Measurements from ENCODE around the gene SOX5. TPM values are rescaled to one million over a fixed set of nuclear protein-coding genes. Genes with fewer than 3 reads are reported as not detected.

SOX5 gene
- total and polyA plus RNA-seq, 12 donors: 0.17 to 4.3 (median 2.4) TPM

DNA sequence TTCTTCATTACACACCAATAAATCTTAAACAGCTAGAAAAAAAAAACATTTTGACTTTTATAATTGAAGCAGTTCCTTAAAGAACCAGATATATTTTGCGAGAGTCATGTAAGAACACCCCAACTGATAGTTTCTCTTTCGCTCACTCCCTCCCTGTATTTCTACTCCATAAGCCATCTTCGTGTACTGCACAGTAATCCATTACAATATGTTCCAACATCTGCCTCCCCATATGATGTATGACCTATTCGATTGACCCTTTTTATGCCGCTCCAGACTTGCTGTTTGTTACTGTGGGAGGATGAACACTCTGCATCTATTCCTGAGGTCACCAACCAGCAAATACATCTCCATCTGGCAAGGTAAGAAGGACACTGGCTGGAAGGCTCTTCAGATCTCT is 331.7 kb downstream of the SOX5 start:
- TF ChIP-seq CTCF (IDR thresholded peaks at IDR 0.05): no peak
- WGBS, 2 donors: 89% methylated on average over 5 of the region's 5 CpGs
- ATAC-seq (no peak), DNase-seq (no peak)
- H3K36me3 ChIP-seq: no peaks in the 10 kb centered on the region
- no peak overlapping the region for H3K27ac ChIP-seq
- H3K9me3 ChIP-seq: peaks cover 0 to 17% (median 0%) of the 10 kb centered on the region in 11 donors
- intact Hi-C loops (cut with DNase I): no loop called here
- H3K4me3 ChIP-seq: no peak overlapping the region
- no peaks in the 10 kb centered on the region for H3K4me1 ChIP-seq
- no peaks in the 10 kb centered on the region for H3K27me3 ChIP-seq

DNA sequence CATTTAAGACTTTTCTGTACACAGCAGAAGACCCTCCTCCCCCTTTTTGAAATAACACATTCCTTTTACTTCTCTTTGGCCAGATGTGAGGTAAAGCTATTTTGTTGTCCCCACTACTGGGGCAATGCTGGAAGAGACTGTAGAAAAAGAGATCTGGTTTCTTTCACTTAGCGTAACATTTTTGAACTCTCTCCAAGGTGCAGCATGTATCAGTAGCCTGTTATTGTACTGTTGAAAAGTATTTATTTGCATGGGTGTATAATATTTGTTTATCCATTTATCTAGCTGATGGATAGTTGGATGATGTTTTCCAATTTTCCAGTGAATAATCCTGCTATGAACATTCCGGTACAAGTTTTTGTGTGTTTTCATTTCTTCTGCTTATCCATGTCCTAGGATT is 335.2 kb downstream of the SOX5 start:
- H3K4me1 ChIP-seq: no peaks in the 10 kb centered on the region
- intact Hi-C loops (cut with DNase I): no loop called here
- 59 to 64% methylated on average over 2 of the region's 2 CpGs for WGBS, 2 donors
- TF ChIP-seq CTCF (IDR thresholded peaks at IDR 0.05): no peak
- H3K9me3 ChIP-seq: peaks cover 0 to 17% (median 0%) of the 10 kb centered on the region in 11 donors
- no peak for DNase-seq
- no peak overlapping the region for H3K4me3 ChIP-seq
- ATAC-seq: no peak
- H3K27me3 ChIP-seq: no peaks in the 10 kb centered on the region
- no peak overlapping the region for H3K27ac ChIP-seq
- no peaks in the 10 kb centered on the region for H3K36me3 ChIP-seq

- WGBS, 2 donors: 20 to 30% methylated on average over 4 of the region's 4 CpGs
- Histone ChIP-seq H3K27me3 (no peaks in the 10 kb centered on the region), H3K27ac (no peak overlapping the region), H3K9me3 (peaks cover 0 to 16% (median 0%) of the 10 kb centered on the region in 11 donors), H3K4me1 (no peaks in the 10 kb centered on the region), H3K36me3 (no peaks in the 10 kb centered on the region), H3K4me3 (no peak overlapping the region)
- DNase-seq: no peak
- no peak for TF ChIP-seq CTCF (IDR thresholded peaks at IDR 0.05)
- intact Hi-C loops (cut with DNase I): no loop called here
- ATAC-seq: no peak
These were observed 338.1 kb downstream of the SOX5 start for GRCh38 chr12:23611320-23611719.

DNA sequence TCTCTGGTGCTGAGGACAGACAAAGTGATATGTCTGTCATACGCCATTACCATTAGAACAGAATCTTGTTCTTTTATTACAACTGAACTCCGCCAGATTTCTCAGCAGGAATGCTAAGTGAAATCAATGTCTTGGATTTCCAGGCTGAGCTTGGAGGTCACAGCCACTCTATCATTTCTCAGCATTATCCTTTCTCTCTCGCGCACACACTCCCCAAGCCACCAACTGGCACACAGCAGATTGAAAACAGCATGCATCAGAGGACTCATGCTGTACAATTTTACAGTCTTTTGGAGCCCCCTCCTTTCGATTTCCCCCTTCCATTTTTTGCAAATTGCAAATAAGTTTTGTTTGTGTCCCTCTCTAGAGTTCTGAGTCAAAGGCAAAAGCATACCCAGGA is 348.6 kb downstream of the SOX5 start:
- no peak for DNase-seq
- no peak for TF ChIP-seq CTCF (IDR thresholded peaks at IDR 0.05)
- WGBS, 2 donors: 91 to 93% methylated on average over 5 of the region's 5 CpGs
- Histone ChIP-seq H3K27ac (no peak overlapping the region), H3K36me3 (peaks cover 0 to 8% (median 0%) of the 10 kb centered on the region in 9 donors), H3K4me1 (no peaks in the 10 kb centered on the region), H3K4me3 (no peak overlapping the region), H3K9me3 (peaks cover 0 to 48% (median 11%) of the 10 kb centered on the region in 11 donors), H3K27me3 (no peaks in the 10 kb centered on the region)
- no peak for ATAC-seq
- intact Hi-C loops (cut with DNase I): no loop called here

Measured in heart right ventricle (tissue), 16 donors.